DND-41 (cell line): ENCODE measurements around the gene TYMP.

Experiments
- CTCF ChIP-seq: IDR thresholded peaks from 2 replicates; pipeline ENCODE4 v1.5.1; 2012; ENCODE audit warnings: borderline replicate concordance, low read length, moderate library complexity, mild to moderate bottlenecking; ENCODE audit not compliant: poor library complexity, severe bottlenecking; ENCODE audit errors: extremely low read depth
- EZH2 ChIP-seq: IDR thresholded peaks from 3 replicates; pipeline ENCODE4 v1.6.1; 2012; ENCODE audit warnings: borderline replicate concordance, low read depth, mild to moderate bottlenecking, moderate library complexity, low read length, inconsistent platforms; ENCODE audit not compliant: severe bottlenecking

GRCh38 chr22:50577987-50578775 is 48.4 kb upstream of the TYMP start, which contains the start of gene CPT1B:
- TF ChIP-seq CTCF (no peak), EZH2 (no peak)
